ENCODE results near the gene RNF39. TPM values are rescaled to one million over a fixed set of nuclear protein-coding genes. Genes with fewer than 3 reads are reported as not detected.

Gene RNF39
- total and polyA plus RNA-seq, 4 donors = 1.0 to 2.3 (median 1.3) TPM; not detected in 1

GRCh38 chr6:30042914-30043313 is 32.7 kb downstream of the RNF39 start:
- DNase-seq = no peak
- TF ChIP-seq, protein P1, sequence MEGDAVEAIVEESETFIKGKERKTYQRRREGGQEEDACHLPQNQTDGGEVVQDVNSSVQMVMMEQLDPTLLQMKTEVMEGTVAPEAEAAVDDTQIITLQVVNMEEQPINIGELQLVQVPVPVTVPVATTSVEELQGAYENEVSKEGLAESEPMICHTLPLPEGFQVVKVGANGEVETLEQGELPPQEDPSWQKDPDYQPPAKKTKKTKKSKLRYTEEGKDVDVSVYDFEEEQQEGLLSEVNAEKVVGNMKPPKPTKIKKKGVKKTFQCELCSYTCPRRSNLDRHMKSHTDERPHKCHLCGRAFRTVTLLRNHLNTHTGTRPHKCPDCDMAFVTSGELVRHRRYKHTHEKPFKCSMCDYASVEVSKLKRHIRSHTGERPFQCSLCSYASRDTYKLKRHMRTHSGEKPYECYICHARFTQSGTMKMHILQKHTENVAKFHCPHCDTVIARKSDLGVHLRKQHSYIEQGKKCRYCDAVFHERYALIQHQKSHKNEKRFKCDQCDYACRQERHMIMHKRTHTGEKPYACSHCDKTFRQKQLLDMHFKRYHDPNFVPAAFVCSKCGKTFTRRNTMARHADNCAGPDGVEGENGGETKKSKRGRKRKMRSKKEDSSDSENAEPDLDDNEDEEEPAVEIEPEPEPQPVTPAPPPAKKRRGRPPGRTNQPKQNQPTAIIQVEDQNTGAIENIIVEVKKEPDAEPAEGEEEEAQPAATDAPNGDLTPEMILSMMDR (IDR thresholded peaks at IDR 0.05; ENCODE audit: control extremely low read depth, extremely low read depth) = no peak
- Histone ChIP-seq H3K4me1 (ENCODE audit: control insufficient read depth in 5 of 5, insufficient read depth in 5 of 5, low read length in 5 of 5) (peaks cover 0 to 5% (median 0%) of the 10 kb centered on the region in 5 donors), H3K36me3 (ENCODE audit: control insufficient read depth in 4 of 4, insufficient read depth in 4 of 4, low read length in 4 of 4) (no peaks in the 10 kb centered on the region), H3K9me3 (ENCODE audit: control insufficient read depth in 4 of 4, insufficient read depth in 3 of 4, low read length in 3 of 4) (peaks cover 0 to 1% (median 0%) of the 10 kb centered on the region in 4 donors), H3K27ac (ENCODE audit: low read depth in 1 of 2, low read length in 1 of 2) (no peak overlapping the region), H3K4me3 (no peak overlapping the region), H3K27me3 (ENCODE audit: control insufficient read depth in 3 of 3, insufficient read depth in 3 of 3, low read length in 2 of 3) (no peaks in the 10 kb centered on the region), H3K9ac (ENCODE audit: insufficient read depth in 1 of 2, low read length in 2 of 2) (no peak overlapping the region)
- no peak for ATAC-seq (ENCODE audit: insufficient read depth, low FRiP score)
- WGBS, 2 donors = 52 to 60% methylated on average over 1 of the region's 1 CpG

DNA sequence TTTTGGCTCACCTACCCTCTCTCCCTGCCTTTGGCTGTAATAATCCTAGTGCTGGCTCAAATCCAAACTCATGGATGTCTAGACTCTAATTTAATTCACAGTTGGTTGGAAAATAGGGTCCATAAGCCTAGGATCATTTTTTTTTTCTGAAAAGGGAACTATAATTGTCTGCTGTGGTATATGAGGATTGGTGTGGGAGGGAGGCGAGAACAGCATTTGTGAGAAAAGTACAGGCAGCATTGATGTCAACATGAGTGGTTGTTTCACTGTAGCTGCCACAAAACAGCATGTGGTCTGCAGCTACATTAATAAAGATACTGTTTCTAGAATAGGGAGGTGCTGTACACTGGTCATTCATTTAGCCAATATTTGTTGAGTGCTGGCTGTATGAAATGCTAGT is 33.1 kb downstream of the RNF39 start:
- H3K4me3 ChIP-seq = no peak overlapping the region
- H3K36me3 ChIP-seq (ENCODE audit: control insufficient read depth in 4 of 4, insufficient read depth in 4 of 4, low read length in 4 of 4) = no peaks in the 10 kb centered on the region
- WGBS, 2 donors = 88 to 97% methylated on average over 1 of the region's 1 CpG
- H3K27ac ChIP-seq (ENCODE audit: low read depth in 1 of 2, low read length in 1 of 2) = no peak overlapping the region
- no peak overlapping the region for H3K9ac ChIP-seq (ENCODE audit: insufficient read depth in 1 of 2, low read length in 2 of 2)
- no peaks in the 10 kb centered on the region for H3K27me3 ChIP-seq (ENCODE audit: control insufficient read depth in 3 of 3, insufficient read depth in 3 of 3, low read length in 2 of 3)
- TF ChIP-seq, protein P1 (IDR thresholded peaks at IDR 0.05; ENCODE audit: control extremely low read depth, extremely low read depth) = no peak
- no peak for DNase-seq
- peaks cover 0 to 5% (median 0%) of the 10 kb centered on the region in 5 donors for H3K4me1 ChIP-seq (ENCODE audit: control insufficient read depth in 5 of 5, insufficient read depth in 5 of 5, low read length in 5 of 5)
- no peak for ATAC-seq (ENCODE audit: insufficient read depth, low FRiP score)
- peaks cover 0 to 1% (median 0%) of the 10 kb centered on the region in 4 donors for H3K9me3 ChIP-seq (ENCODE audit: control insufficient read depth in 4 of 4, insufficient read depth in 3 of 4, low read length in 3 of 4)

DNA sequence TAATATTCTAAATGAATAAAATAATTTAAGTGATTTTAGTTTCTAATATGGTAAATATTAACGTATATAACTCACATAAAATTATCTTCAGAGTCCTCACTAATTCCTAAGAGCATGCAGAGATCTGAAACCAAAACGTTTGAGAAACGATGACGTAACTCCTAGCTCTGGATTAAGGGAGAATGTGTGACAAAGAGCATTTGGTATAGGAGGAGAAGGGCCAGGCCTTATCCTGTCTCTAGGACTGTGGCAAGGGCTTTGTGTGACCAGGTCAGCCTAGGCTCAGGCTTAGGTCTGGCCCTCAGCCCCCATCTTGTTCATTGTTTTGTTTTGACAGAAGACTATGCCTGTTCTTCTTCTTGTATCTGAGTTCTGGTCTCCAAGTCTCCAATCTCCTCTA is 33.7 kb downstream of the RNF39 start:
- H3K36me3 ChIP-seq (ENCODE audit: control insufficient read depth in 4 of 4, insufficient read depth in 4 of 4, low read length in 4 of 4) = no peaks in the 10 kb centered on the region
- DNase-seq (no peak), ATAC-seq (ENCODE audit: insufficient read depth, low FRiP score) (no peak)
- no peak overlapping the region for H3K27ac ChIP-seq (ENCODE audit: low read depth in 1 of 2, low read length in 1 of 2)
- WGBS, 2 donors = 75 to 78% methylated on average over 4 of the region's 4 CpGs
- no peaks in the 10 kb centered on the region for H3K27me3 ChIP-seq (ENCODE audit: control insufficient read depth in 3 of 3, insufficient read depth in 3 of 3, low read length in 2 of 3)
- no peak overlapping the region for H3K4me3 ChIP-seq
- H3K4me1 ChIP-seq (ENCODE audit: control insufficient read depth in 5 of 5, insufficient read depth in 5 of 5, low read length in 5 of 5) = peaks cover 0 to 5% (median 0%) of the 10 kb centered on the region in 5 donors
- TF ChIP-seq, protein P1 (IDR thresholded peaks at IDR 0.05; ENCODE audit: control extremely low read depth, extremely low read depth) = no peak
- no peak overlapping the region for H3K9ac ChIP-seq (ENCODE audit: insufficient read depth in 1 of 2, low read length in 2 of 2)
- H3K9me3 ChIP-seq (ENCODE audit: control insufficient read depth in 4 of 4, insufficient read depth in 3 of 4, low read length in 3 of 4) = peaks cover 0 to 1% (median 0%) of the 10 kb centered on the region in 4 donors

GRCh38 chr6:30041221-30041620 is 34.3 kb downstream of the RNF39 start:
- H3K36me3 ChIP-seq (ENCODE audit: control insufficient read depth in 4 of 4, insufficient read depth in 4 of 4, low read length in 4 of 4) = no peaks in the 10 kb centered on the region
- DNase-seq (no peak), ATAC-seq (ENCODE audit: insufficient read depth, low FRiP score) (no peak)
- no peak overlapping the region for H3K9ac ChIP-seq (ENCODE audit: insufficient read depth in 1 of 2, low read length in 2 of 2)
- H3K4me3 ChIP-seq = no peak overlapping the region
- H3K27me3 ChIP-seq (ENCODE audit: control insufficient read depth in 3 of 3, insufficient read depth in 3 of 3, low read length in 2 of 3) = no peaks in the 10 kb centered on the region
- TF ChIP-seq, protein P1 (IDR thresholded peaks at IDR 0.05; ENCODE audit: control extremely low read depth, extremely low read depth) = no peak
- H3K9me3 ChIP-seq (ENCODE audit: control insufficient read depth in 4 of 4, insufficient read depth in 3 of 4, low read length in 3 of 4) = peaks cover 0 to 1% (median 0%) of the 10 kb centered on the region in 4 donors
- WGBS, 2 donors = 92 to 93% methylated on average over 6 of the region's 6 CpGs
- H3K4me1 ChIP-seq (ENCODE audit: control insufficient read depth in 5 of 5, insufficient read depth in 5 of 5, low read length in 5 of 5) = peaks cover 0 to 5% (median 0%) of the 10 kb centered on the region in 5 donors
- H3K27ac ChIP-seq (ENCODE audit: low read depth in 1 of 2, low read length in 1 of 2) = no peak overlapping the region

Measured in lung (tissue), 12 donors.